K562 (cell line): ENCODE results near the gene SLC4A11. TPM values are rescaled to one million over a fixed set of nuclear protein-coding genes. Genes with fewer than 3 reads are reported as not detected.

ENCODE experiments used
- ATAC-seq: fragments of 200-7000 bp; cut with Tn5 transposase; 3 replicates; pipeline ENCODE4 v1.9.1; 2020; ENCODE audit warnings: moderate library complexity
- BruUV-seq: library from RNA; stranded (reverse); fragments of 400-500 nt; replicated peaks from 2 replicates; lab custom pipeline; 2021; lab: Mats Ljungman, UMichigan
- CTCF ChIA-PET: fragments of 300-600 bp; formaldehyde crosslinking; extraction: SDS; loops from one replicate; lab custom pipeline; 2021; ENCODE audit warnings: low intra/inter-chr PET ratio; lab: Yijun Ruan, JAX
- POLR2A ChIA-PET: fragments of 300-600, 350-650 bp; sonication (Branson Sonifier 250); formaldehyde crosslinking; extraction: SDS; loops from one replicate; lab custom pipeline; 2021; ENCODE audit warnings: antibody characterized with exemption, inconsistent platforms; lab: Yijun Ruan, JAX
- DNase-seq, 4 experiments: peaks; one replicate each; pipeline versions ENCODE4 v3.0.0 to v3.0.0-alpha.2; 2011 to 2018; ENCODE audit warnings: low spot score in 3 of 4, mixed read lengths in 3 of 4; ENCODE audit errors: extremely low read depth in 1 of 4
- FAIRE-seq: peaks from 2 replicates; lab custom pipeline; 2011; peaks lifted over from hg19 to GRCh38; lab: Jason Lieb, UNC
- H2AFZ ChIP-seq: 2 replicates; pipeline ENCODE4 v1.6.0; 2011; ENCODE audit warnings: low read depth, low read length, control low read depth, inconsistent platforms
- H3K27ac ChIP-seq: fragments of 200-600 bp; 3 replicates; pipeline ENCODE4 v1.8.0; 2011; ENCODE audit warnings: low read depth, mild to moderate bottlenecking, control low read depth, inconsistent platforms, low read length, moderate library complexity, mixed read lengths; ENCODE audit errors: extremely low read depth
- H3K27me3 ChIP-seq, 2 experiments: fragments of 300-600 bp in 1 of 2; 2 replicates in 1 of 2; 3 replicates in 1 of 2; pipeline versions ENCODE4 v1.6.0 to v1.8.0; 2011; ENCODE audit warnings: inconsistent platforms in 2 of 2, low read length in 2 of 2, mild to moderate bottlenecking in 1 of 2, mixed read lengths in 1 of 2, moderate library complexity in 1 of 2; ENCODE audit not compliant: control insufficient read depth in 2 of 2, insufficient read depth in 2 of 2
- H3K36me3 ChIP-seq: fragments of 300-600 bp; 3 replicates; pipeline ENCODE4 v1.8.0; 2011; ENCODE audit warnings: mild to moderate bottlenecking, low read length, inconsistent platforms; ENCODE audit not compliant: control insufficient read depth, insufficient read depth
- H3K4me1 ChIP-seq, 2 experiments: fragments of 200-600 bp in 1 of 2; replicated peaks in 1 of 2; 2 replicates in 1 of 2; 3 replicates in 1 of 2; pipeline versions ENCODE4 v1.5.1 to v1.8.0; 2011; ENCODE audit warnings: inconsistent platforms in 2 of 2, low read length in 2 of 2, mild to moderate bottlenecking in 1 of 2, mixed read lengths in 1 of 2, moderate library complexity in 1 of 2; ENCODE audit not compliant: control insufficient read depth in 2 of 2, insufficient read depth in 2 of 2
- H3K4me2 ChIP-seq: 2 replicates; pipeline ENCODE4 v1.6.1; 2011; ENCODE audit warnings: low read length, control low read depth, inconsistent platforms, mixed read lengths; ENCODE audit not compliant: insufficient read depth
- H3K4me3 ChIP-seq: fragments of 200-600 bp; sonication (generic), shearing (Covaris generic); 2 replicates; pipeline ENCODE4 v1.5.1; 2016; ENCODE audit warnings: control low read depth, inconsistent platforms
- H3K79me2 ChIP-seq: fragments of 200-600 bp; 3 replicates; pipeline ENCODE4 v1.8.0; 2011; ENCODE audit warnings: low read length, inconsistent platforms; ENCODE audit not compliant: control insufficient read depth, insufficient read depth
- H3K9ac ChIP-seq, 2 experiments: 2 replicates each; pipeline versions ENCODE4 v1.6.0 to v1.6.1; 2011; ENCODE audit warnings: low read depth in 2 of 2, low read length in 2 of 2, control low read depth in 1 of 2, inconsistent platforms in 1 of 2, mild to moderate bottlenecking in 1 of 2, mixed read lengths in 1 of 2; ENCODE audit not compliant: insufficient read depth in 1 of 2
- H3K9me1 ChIP-seq: one replicate; pipeline ENCODE4 v1.6.0; 2011; ENCODE audit warnings: inconsistent platforms, mild to moderate bottlenecking, low read length, moderate library complexity; ENCODE audit not compliant: control insufficient read depth, insufficient read depth
- H3K9me3 ChIP-seq: replicated peaks from 2 replicates; pipeline ENCODE4 v1.5.1; 2011; ENCODE audit warnings: low read depth, low read length, inconsistent platforms; ENCODE audit not compliant: control insufficient read depth, insufficient read depth
- H4K20me1 ChIP-seq: replicated peaks from 2 replicates; pipeline ENCODE4 v1.6.1; 2011; ENCODE audit warnings: low read length, inconsistent platforms, mixed read lengths; ENCODE audit not compliant: control insufficient read depth, insufficient read depth
- CBX2 ChIP-seq: fragments of 200-600 bp; sonication (generic); IDR thresholded peaks from one replicate; pipeline ENCODE4 v1.6.1; 2012; ENCODE audit warnings: mild to moderate bottlenecking, low read length, inconsistent platforms; ENCODE audit not compliant: insufficient read depth, poor library complexity, severe bottlenecking
- CLOCK ChIP-seq: fragments of 250-450 bp; sonication (Bioruptor Pico); IDR thresholded peaks from 2 replicates; pipeline ENCODE4 v1.4.0; 2020; ENCODE audit warnings: mild to moderate bottlenecking, moderate library complexity, borderline replicate concordance
- KLF10 ChIP-seq: fragments of 250-450 bp; sonication (Bioruptor Pico); IDR thresholded peaks from 2 replicates; pipeline ENCODE4 v1.6.1; 2021; ENCODE audit warnings: matching md5 sums
- PHTF2 ChIP-seq: fragments of 250-450 bp; sonication (Bioruptor Pico); IDR thresholded peaks from 2 replicates; pipeline ENCODE4 v1.5.0; 2021; ENCODE audit warnings: mild to moderate bottlenecking
- SREBF1 ChIP-seq: fragments of 150-350 bp; IDR thresholded peaks from 2 replicates; pipeline ENCODE4 v1.6.1; 2014; ENCODE audit warnings: antibody characterized with exemption, low read depth, low read length, borderline replicate concordance
- ZHX1 ChIP-seq: fragments of 150-350 bp; conservative IDR thresholded peaks from 2 replicates; pipeline ENCODE4 v1.6.1; 2014; ENCODE audit warnings: low read length
- WGBS: fragments of 100-300 bp; shearing (Covaris generic); methylation state at CpG from one replicate; pipeline ENCODE4 v1.1.6; 2016; ENCODE audit warnings: low coverage, mixed read lengths; ENCODE audit not compliant: insufficient coverage; ENCODE audit errors: missing lambda C conversion rate; 5-methylcytosine and 5-hydroxymethylcytosine counted together
- in situ Hi-C: fragments of 300-500 bp; cut with MboI; formaldehyde crosslinking; loops from 4 replicates; pipeline ENCODE4 v1.15.0; 2018; ENCODE audit warnings: inconsistent platforms, mixed read lengths
- intact Hi-C: fragments of 100-400 bp; cut with micrococcal nuclease; formaldehyde crosslinking; loops from 2 replicates; pipeline ENCODE4 v1.14.2; 2022
- polyA plus RNA-seq, 8 experiments: library from polyadenylated mRNA; depleted of rRNA in 4 of 8; stranded (reverse) in 5 of 8; unstranded in 3 of 8; fragments of >200 nt; fragmentation: Nextera tagmentation in 2 of 8; fragmentation: Illumina TruSeq in 1 of 8; extraction: Ambion mirVana in 2 of 8; extraction: Trizol in 1 of 8; gene quantifications; 2 replicates each; pipeline versions ENCODE4 v1.2.1 to v1.2.3, GENCODE V29; 2011 to 2014; ENCODE audit warnings: inconsistent platforms in 1 of 8, missing spikeins in 1 of 8
- total RNA-seq, 7 experiments: library from RNA; depleted of rRNA in 6 of 7; stranded (reverse); fragments of >200 nt in 6 of 7; fragmentation: Illumina TruSeq in 2 of 7; extraction: Trizol in 2 of 7; gene quantifications; 2 replicates each; pipeline versions ENCODE4 v1.2.1 to v1.2.3, GENCODE V29; 2011 to 2021; ENCODE audit warnings: low replicate concordance in 1 of 7
- TF ChIP-seq, protein P1 (sequence below), 2 experiments: fragments of 450-650 bp in 1 of 2; sonication (generic) in 1 of 2; formaldehyde crosslinking in 1 of 2; IDR thresholded peaks in 1 of 2; conservative IDR thresholded peaks in 1 of 2; 2 replicates each; pipeline versions ENCODE4 v1.6.1 to v1.8.1; 2016 to 2023; ENCODE audit warnings: mild to moderate bottlenecking in 2 of 2, moderate library complexity in 2 of 2, inconsistent platforms in 1 of 2, missing genetic modification reagents in 1 of 2

The SLC4A11 gene
- total and polyA plus RNA-seq, 9 of the 15 experiments (the other 6 are each of a cell fraction or from before 2014, with no cell fraction given), result 0.10 to 2.0 (median 0.20) TPM

GRCh38 chr20:3183896-3184612 lies 54.9 kb downstream of the SLC4A11 start:
- Histone ChIP-seq H3K27ac (no peak overlapping the region), H2AFZ (no peak overlapping the region), H3K9me1 (no peaks in the 10 kb centered on the region), H3K9me3 (no peaks in the 10 kb centered on the region), H3K4me3 (no peak overlapping the region), H3K4me2 (no peak overlapping the region), H3K9ac (no peak overlapping the region)
- no peak for FAIRE-seq
- no peak for DNase-seq
- in situ Hi-C loops, result no loop called here
- intact Hi-C loops, result no loop called here
- no peak for TF ChIP-seq ZHX1
- TF ChIP-seq PHTF2 (CRISPR knock-in tag), result no peak
- no peak for TF ChIP-seq CBX2
- TF ChIP-seq SREBF1, result no peak
- no peak for TF ChIP-seq KLF10 (CRISPR knock-in tag)
- TF ChIP-seq, protein P1, sequence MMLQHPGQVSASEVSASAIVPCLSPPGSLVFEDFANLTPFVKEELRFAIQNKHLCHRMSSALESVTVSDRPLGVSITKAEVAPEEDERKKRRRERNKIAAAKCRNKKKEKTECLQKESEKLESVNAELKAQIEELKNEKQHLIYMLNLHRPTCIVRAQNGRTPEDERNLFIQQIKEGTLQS (IDR thresholded peaks at IDR 0.05), result no peak
- TF ChIP-seq, protein P1 (CRISPR knock-in tag; conservative IDR thresholded peaks at IDR 0.05), result no peak
- no peak for TF ChIP-seq CLOCK (CRISPR knock-in tag)
- TF ChIP-seq, all 486 proteins: peak for 0
- POLR2A ChIA-PET, result no interaction called here
- 61% methylated on average over 3 of the region's 3 CpGs for WGBS
- Histone ChIP-seq H3K4me1 (no peaks in the 10 kb centered on the region; a peak in 1 of 5 replicates), H3K36me3 (no peaks in the 10 kb centered on the region; the same call in 2 of the 3 replicates), H3K79me2 (no peaks in the 10 kb centered on the region), H4K20me1 (no peaks in the 10 kb centered on the region), H3K27me3 (no peaks in the 10 kb centered on the region)
- no TSS peak for BruUV-seq
- ATAC-seq, result no peak
- CTCF ChIA-PET, result no interaction called here
